ENCODE results near the gene COL27A1.

DNA sequence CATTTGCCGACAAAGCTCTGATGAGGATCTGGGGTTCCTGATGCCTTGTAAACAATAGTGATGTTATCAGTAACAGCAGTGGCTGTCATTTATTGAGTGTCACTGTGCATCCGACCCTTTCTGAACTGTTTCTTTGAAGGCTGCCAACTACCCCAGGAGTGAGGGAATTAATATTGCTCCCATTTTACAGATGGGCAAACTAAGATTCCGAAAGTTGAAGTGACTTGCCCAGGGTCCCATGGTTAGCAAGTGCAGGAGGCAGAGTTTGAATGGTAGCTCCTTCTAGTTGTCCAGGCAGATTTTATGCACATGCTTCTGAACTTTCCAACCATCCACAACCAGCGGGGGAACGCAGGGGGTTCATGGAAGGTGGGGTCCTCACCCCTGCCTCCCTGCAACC is 81.9 kb downstream of the COL27A1 start:
- TF ChIP-seq, protein P1, sequence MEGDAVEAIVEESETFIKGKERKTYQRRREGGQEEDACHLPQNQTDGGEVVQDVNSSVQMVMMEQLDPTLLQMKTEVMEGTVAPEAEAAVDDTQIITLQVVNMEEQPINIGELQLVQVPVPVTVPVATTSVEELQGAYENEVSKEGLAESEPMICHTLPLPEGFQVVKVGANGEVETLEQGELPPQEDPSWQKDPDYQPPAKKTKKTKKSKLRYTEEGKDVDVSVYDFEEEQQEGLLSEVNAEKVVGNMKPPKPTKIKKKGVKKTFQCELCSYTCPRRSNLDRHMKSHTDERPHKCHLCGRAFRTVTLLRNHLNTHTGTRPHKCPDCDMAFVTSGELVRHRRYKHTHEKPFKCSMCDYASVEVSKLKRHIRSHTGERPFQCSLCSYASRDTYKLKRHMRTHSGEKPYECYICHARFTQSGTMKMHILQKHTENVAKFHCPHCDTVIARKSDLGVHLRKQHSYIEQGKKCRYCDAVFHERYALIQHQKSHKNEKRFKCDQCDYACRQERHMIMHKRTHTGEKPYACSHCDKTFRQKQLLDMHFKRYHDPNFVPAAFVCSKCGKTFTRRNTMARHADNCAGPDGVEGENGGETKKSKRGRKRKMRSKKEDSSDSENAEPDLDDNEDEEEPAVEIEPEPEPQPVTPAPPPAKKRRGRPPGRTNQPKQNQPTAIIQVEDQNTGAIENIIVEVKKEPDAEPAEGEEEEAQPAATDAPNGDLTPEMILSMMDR (tag by site-specific recombination; IDR thresholded peaks at IDR 0.05): no peak
- TF ChIP-seq ZNF114 (tag by site-specific recombination; IDR thresholded peaks at IDR 0.05) (no peak), ZBTB8A (tag by site-specific recombination; IDR thresholded peaks at IDR 0.05) (no peak), ZNF830 (tag by site-specific recombination; IDR thresholded peaks at IDR 0.05; ENCODE audit: low read depth) (no peak), ZNF707 (tag by site-specific recombination; IDR thresholded peaks at IDR 0.05) (no peak), ZNF555 (tag by site-specific recombination; conservative IDR thresholded peaks at IDR 0.05) (no peak), KLF8 (tag by site-specific recombination; IDR thresholded peaks at IDR 0.05) (no peak), WT1 (tag by site-specific recombination; IDR thresholded peaks at IDR 0.05) (no peak), ZNF146 (tag by site-specific recombination; IDR thresholded peaks at IDR 0.05) (no peak), ZNF140 (tag by site-specific recombination; IDR thresholded peaks at IDR 0.05) (no peak), ZNF366 (tag by site-specific recombination; conservative IDR thresholded peaks at IDR 0.05) (no peak), ZNF239 (tag by site-specific recombination; IDR thresholded peaks at IDR 0.05) (no peak), ZNF266 (tag by site-specific recombination; IDR thresholded peaks at IDR 0.05; ENCODE audit: low read depth) (no peak)

Measured in HEK293 (cell line).